Measurements from ENCODE around the gene DNPEP. TPM values are rescaled to one million over a fixed set of nuclear protein-coding genes. Genes with fewer than 3 reads are reported as not detected.

DNPEP gene
- total and polyA plus RNA-seq, 2 donors from 2014 or later: 53.3 to 71.0 TPM

DNA sequence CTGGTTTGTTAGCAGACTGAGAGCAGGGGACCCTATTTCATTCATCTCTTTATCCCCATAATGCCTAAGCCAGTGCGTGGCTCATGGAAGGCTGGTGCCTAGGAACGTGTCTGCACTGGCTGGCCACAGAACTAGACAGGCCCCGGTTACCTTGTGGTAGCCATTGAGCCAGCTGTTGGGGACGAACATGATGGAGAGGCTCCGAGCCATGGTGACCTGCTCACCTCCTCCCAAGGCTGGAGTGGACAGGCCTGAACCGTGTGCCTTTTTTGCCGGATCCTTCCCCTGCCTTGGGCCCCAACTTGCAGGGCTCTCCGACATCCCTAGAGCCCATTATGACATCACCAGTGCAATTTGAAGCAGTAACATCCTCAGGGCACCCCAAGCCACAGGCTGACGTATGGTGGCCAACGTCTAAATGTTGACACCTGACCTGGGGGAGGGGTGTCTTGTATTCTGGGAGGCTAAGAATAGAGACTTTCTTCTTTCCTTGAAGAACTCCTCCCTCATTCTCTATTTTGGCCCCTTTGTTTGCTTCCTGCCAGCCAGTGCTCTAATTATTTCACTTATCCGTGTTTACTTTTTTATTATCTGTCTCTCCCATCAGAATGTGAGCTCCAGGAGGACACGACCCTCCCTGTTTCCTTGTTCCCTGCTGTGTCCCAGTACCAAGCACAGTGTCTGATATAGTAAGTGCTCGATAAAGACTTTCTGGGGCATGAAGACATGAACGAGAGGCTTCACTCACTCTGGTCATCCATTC, 12.2 kb upstream of the DNPEP start:
- DNase-seq: peak in 1 of 5 donors; percentile 37
- FAIRE-seq: no peak
- Histone ChIP-seq H3K9me3 (ENCODE audit: control insufficient read depth in 2 of 3, insufficient read depth in 1 of 3, low read length in 3 of 3) (no peaks in the 10 kb centered on the region), H3K27ac (ENCODE audit: low read depth in 2 of 2, low read length in 2 of 2) (no peak overlapping the region), H3K4me1 (ENCODE audit: control insufficient read depth in 2 of 3, insufficient read depth in 2 of 3, low read depth in 1 of 3, low read length in 3 of 3) (no peaks in the 10 kb centered on the region), H3K4me3 (ENCODE audit: low read length in 3 of 3) (no peak overlapping the region), H3K36me3 (ENCODE audit: control insufficient read depth in 2 of 3, insufficient read depth in 3 of 3, low read length in 3 of 3) (no peaks in the 10 kb centered on the region), H3K9ac (ENCODE audit: low read length in 3 of 3) (no peak overlapping the region), H3K27me3 (ENCODE audit: control insufficient read depth, insufficient read depth, low read length) (no peaks in the 10 kb centered on the region)
- no peak for TF ChIP-seq CTCF (IDR thresholded peaks at IDR 0.05; ENCODE audit: borderline replicate concordance, extremely low read depth, insufficient read depth)
- intact Hi-C loops (cut with DNase I): loop anchor here (10.0 kb wide), 1 partner anchor 135 kb away; no protein-coding TSS in a partner anchor

- Histone ChIP-seq H3K36me3 (ENCODE audit: control insufficient read depth in 2 of 3, insufficient read depth in 3 of 3, low read length in 3 of 3) (no peaks in the 10 kb centered on the region), H3K9me3 (ENCODE audit: control insufficient read depth in 2 of 3, insufficient read depth in 1 of 3, low read length in 3 of 3) (no peaks in the 10 kb centered on the region), H3K27me3 (ENCODE audit: control insufficient read depth, insufficient read depth, low read length) (no peaks in the 10 kb centered on the region), H3K4me1 (ENCODE audit: control insufficient read depth in 2 of 3, insufficient read depth in 2 of 3, low read depth in 1 of 3, low read length in 3 of 3) (no peaks in the 10 kb centered on the region), H3K27ac (ENCODE audit: low read depth in 2 of 2, low read length in 2 of 2) (no peak overlapping the region), H3K9ac (ENCODE audit: low read length in 3 of 3) (no peak overlapping the region), H3K4me3 (ENCODE audit: low read length in 3 of 3) (no peak overlapping the region)
- no peak for FAIRE-seq
- DNase-seq: peak in 1 of 5 donors; percentile 33
- no peak for TF ChIP-seq CTCF (IDR thresholded peaks at IDR 0.05; ENCODE audit: borderline replicate concordance, extremely low read depth, insufficient read depth)
- intact Hi-C loops (cut with DNase I): no loop called here
These were observed 11.1 kb upstream of the DNPEP start for GRCh38 chr2:219398721-219399363.

DNA sequence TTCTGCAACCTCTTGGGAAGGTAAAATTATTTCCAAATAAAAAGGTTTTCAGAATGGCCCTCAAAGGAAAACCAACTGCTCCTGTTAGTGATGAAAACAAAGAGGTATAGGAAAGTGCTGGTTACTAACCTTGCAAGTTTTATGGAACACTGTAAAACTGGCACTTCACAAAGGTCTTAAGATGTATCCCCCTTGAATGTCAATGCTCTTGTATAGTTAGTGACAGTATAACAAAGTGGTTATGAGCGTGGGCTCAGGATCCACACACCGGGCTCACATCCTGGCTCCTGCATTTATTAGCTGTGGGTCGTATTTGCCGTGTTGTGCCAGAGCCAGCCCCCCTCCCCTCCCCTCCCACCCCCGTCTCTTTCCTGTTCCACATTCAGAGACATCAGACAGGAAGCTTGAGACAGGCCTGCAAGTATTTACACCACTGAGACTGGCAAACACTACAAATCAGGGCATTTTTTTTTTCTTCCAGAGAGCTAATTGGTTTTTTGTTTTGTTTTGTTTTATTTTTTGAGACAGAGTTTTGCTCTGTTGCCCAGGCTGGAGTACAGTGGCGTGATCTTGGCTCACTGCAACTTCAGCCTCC, 9.2 kb upstream of the DNPEP start:
- no peak for DNase-seq

More for the DNA sequence above, 9.2 kb upstream of the DNPEP start:
- no peak for FAIRE-seq
- no peaks in the 10 kb centered on the region for H3K4me1 ChIP-seq (ENCODE audit: control insufficient read depth in 2 of 3, insufficient read depth in 2 of 3, low read depth in 1 of 3, low read length in 3 of 3)
- no peak overlapping the region for H3K9ac ChIP-seq (ENCODE audit: low read length in 3 of 3)
- no peak overlapping the region for H3K4me3 ChIP-seq (ENCODE audit: low read length in 3 of 3)
- no peak for TF ChIP-seq CTCF (IDR thresholded peaks at IDR 0.05; ENCODE audit: borderline replicate concordance, extremely low read depth, insufficient read depth)
- intact Hi-C loops (cut with DNase I): no loop called here
- no peaks in the 10 kb centered on the region for H3K27me3 ChIP-seq (ENCODE audit: control insufficient read depth, insufficient read depth, low read length)
- H3K9me3 ChIP-seq (ENCODE audit: control insufficient read depth in 2 of 3, insufficient read depth in 1 of 3, low read length in 3 of 3): no peaks in the 10 kb centered on the region
- H3K27ac ChIP-seq (ENCODE audit: low read depth in 2 of 2, low read length in 2 of 2): no peak overlapping the region
- H3K36me3 ChIP-seq (ENCODE audit: control insufficient read depth in 2 of 3, insufficient read depth in 3 of 3, low read length in 3 of 3): no peaks in the 10 kb centered on the region

All from kidney (tissue), 14 donors.